ENCODE measurements around the gene WDR81.

DNA sequence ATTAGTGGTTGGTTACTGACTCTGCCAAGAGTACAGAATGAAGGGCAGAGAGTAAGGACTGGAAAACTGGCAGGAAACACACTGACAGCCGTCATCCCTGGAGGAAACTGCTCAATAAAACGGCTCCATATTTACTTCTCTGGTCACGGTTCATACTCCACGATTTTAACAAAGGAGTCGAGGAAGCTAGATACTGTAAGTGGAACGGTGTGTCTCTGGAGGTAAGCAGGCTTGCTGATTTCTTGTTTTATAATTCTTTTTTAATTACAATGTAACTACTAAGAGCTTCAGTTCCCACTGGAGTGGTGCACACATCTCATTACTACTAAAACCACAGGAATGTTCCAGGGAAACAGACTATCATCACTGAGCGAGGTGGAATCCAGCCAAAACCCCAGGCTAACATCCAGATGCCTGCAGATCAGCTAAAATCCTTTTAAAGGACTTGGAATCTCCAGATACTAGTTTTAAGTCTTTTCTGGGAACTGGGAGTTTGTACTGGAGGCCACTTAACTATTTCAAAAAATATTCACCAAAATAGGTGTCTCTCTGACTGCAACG, 55.1 kb downstream of the WDR81 start:
- TF ChIP-seq JUND (IDR thresholded peaks at IDR 0.05) (no peak), POLR2A (IDR thresholded peaks at IDR 0.05; ENCODE audit: borderline replicate concordance, extremely low read depth, insufficient read depth, insufficient read length) (no peak), EZH2 (IDR thresholded peaks at IDR 0.05) (no peak), POLR2AphosphoS5 (IDR thresholded peaks at IDR 0.05; ENCODE audit: low read depth, low read length) (no peak), FOSL1 (IDR thresholded peaks at IDR 0.05; ENCODE audit: low read depth) (no peak), EZH2phosphoT487 (IDR thresholded peaks at IDR 0.05; ENCODE audit: borderline replicate concordance) (no peak), TCF7L2 (IDR thresholded peaks at IDR 0.05; ENCODE audit: borderline replicate concordance, extremely low read depth, insufficient read depth, insufficient read length) (no peak)
- TF ChIP-seq, protein P1, sequence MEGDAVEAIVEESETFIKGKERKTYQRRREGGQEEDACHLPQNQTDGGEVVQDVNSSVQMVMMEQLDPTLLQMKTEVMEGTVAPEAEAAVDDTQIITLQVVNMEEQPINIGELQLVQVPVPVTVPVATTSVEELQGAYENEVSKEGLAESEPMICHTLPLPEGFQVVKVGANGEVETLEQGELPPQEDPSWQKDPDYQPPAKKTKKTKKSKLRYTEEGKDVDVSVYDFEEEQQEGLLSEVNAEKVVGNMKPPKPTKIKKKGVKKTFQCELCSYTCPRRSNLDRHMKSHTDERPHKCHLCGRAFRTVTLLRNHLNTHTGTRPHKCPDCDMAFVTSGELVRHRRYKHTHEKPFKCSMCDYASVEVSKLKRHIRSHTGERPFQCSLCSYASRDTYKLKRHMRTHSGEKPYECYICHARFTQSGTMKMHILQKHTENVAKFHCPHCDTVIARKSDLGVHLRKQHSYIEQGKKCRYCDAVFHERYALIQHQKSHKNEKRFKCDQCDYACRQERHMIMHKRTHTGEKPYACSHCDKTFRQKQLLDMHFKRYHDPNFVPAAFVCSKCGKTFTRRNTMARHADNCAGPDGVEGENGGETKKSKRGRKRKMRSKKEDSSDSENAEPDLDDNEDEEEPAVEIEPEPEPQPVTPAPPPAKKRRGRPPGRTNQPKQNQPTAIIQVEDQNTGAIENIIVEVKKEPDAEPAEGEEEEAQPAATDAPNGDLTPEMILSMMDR (IDR thresholded peaks at IDR 0.05 in 2 of 3, conservative IDR thresholded peaks at IDR 0.05 in 1 of 3; ENCODE audit: borderline replicate concordance in 1 of 3, insufficient read depth in 1 of 3, low read depth in 2 of 3, low read length in 2 of 3): no peak
- TF ChIP-seq, protein P2, sequence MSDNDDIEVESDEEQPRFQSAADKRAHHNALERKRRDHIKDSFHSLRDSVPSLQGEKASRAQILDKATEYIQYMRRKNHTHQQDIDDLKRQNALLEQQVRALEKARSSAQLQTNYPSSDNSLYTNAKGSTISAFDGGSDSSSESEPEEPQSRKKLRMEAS (IDR thresholded peaks at IDR 0.05): no peak
- TF ChIP-seq, protein P3, sequence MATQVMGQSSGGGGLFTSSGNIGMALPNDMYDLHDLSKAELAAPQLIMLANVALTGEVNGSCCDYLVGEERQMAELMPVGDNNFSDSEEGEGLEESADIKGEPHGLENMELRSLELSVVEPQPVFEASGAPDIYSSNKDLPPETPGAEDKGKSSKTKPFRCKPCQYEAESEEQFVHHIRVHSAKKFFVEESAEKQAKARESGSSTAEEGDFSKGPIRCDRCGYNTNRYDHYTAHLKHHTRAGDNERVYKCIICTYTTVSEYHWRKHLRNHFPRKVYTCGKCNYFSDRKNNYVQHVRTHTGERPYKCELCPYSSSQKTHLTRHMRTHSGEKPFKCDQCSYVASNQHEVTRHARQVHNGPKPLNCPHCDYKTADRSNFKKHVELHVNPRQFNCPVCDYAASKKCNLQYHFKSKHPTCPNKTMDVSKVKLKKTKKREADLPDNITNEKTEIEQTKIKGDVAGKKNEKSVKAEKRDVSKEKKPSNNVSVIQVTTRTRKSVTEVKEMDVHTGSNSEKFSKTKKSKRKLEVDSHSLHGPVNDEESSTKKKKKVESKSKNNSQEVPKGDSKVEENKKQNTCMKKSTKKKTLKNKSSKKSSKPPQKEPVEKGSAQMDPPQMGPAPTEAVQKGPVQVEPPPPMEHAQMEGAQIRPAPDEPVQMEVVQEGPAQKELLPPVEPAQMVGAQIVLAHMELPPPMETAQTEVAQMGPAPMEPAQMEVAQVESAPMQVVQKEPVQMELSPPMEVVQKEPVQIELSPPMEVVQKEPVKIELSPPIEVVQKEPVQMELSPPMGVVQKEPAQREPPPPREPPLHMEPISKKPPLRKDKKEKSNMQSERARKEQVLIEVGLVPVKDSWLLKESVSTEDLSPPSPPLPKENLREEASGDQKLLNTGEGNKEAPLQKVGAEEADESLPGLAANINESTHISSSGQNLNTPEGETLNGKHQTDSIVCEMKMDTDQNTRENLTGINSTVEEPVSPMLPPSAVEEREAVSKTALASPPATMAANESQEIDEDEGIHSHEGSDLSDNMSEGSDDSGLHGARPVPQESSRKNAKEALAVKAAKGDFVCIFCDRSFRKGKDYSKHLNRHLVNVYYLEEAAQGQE (IDR thresholded peaks at IDR 0.05; ENCODE audit: low read depth): no peak
- TF ChIP-seq, protein P4, sequence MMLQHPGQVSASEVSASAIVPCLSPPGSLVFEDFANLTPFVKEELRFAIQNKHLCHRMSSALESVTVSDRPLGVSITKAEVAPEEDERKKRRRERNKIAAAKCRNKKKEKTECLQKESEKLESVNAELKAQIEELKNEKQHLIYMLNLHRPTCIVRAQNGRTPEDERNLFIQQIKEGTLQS (IDR thresholded peaks at IDR 0.05): no peak
- TF ChIP-seq, protein P5, sequence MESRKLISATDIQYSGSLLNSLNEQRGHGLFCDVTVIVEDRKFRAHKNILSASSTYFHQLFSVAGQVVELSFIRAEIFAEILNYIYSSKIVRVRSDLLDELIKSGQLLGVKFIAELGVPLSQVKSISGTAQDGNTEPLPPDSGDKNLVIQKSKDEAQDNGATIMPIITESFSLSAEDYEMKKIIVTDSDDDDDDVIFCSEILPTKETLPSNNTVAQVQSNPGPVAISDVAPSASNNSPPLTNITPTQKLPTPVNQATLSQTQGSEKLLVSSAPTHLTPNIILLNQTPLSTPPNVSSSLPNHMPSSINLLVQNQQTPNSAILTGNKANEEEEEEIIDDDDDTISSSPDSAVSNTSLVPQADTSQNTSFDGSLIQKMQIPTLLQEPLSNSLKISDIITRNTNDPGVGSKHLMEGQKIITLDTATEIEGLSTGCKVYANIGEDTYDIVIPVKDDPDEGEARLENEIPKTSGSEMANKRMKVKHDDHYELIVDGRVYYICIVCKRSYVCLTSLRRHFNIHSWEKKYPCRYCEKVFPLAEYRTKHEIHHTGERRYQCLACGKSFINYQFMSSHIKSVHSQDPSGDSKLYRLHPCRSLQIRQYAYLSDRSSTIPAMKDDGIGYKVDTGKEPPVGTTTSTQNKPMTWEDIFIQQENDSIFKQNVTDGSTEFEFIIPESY (IDR thresholded peaks at IDR 0.05; ENCODE audit: extremely low read depth, insufficient replicate concordance, low read length): no peak
